B cell (primary cell): ENCODE results near the gene EIPR1. TPM values are rescaled to one million over a fixed set of nuclear protein-coding genes. Genes with fewer than 3 reads are reported as not detected.

Experiments
- ATAC-seq: fragments of 200-7000 bp; cut with Tn5 transposase; one replicate; pipeline ENCODE4 v1.10.0; 2021; ENCODE audit warnings: low read depth, mild to moderate bottlenecking, moderate number of reproducible peaks, moderate library complexity
- CTCF ChIA-PET: fragments of 350-600 bp; sonication (Branson Sonifier 250); formaldehyde crosslinking; loops from one replicate; lab custom pipeline; 2021; ENCODE audit warnings: antibody characterized with exemption, inconsistent platforms; lab: Charles Lee
- POLR2A ChIA-PET: fragments of 350-600 bp; sonication (Branson Sonifier 250); formaldehyde crosslinking; loops from one replicate; lab custom pipeline; 2021; ENCODE audit warnings: antibody characterized with exemption; lab: Charles Lee
- DNase-seq: peaks from one replicate; pipeline ENCODE4 v3.0.0; 2013
- H2AFZ ChIP-seq: 2 replicates; pipeline ENCODE4 v1.6.1; 2012; ENCODE audit warnings: mild to moderate bottlenecking, low read depth, low read length; ENCODE audit not compliant: insufficient read depth, poor library complexity, severe bottlenecking
- H3K27ac ChIP-seq, 2 donors: 1 replicate in 1 of 2; 2 replicates in 1 of 2; pipeline ENCODE4 v1.5.1; 2012 to 2013; ENCODE audit warnings: low read length in 2 of 2, mild to moderate bottlenecking in 2 of 2, moderate library complexity in 1 of 2
- H3K27me3 ChIP-seq, 4 experiments: fragments of 200-600 bp in 1 of 4; sonication (generic) in 1 of 4; replicated peaks in 1 of 4; 1 replicate in 2 of 4; 2 replicates in 2 of 4; pipeline versions ENCODE4 v1.6.1 to v1.7.0; 2013 to 2016; ENCODE audit warnings: low read length in 3 of 4, mild to moderate bottlenecking in 2 of 4, mixed read lengths in 1 of 4, moderate library complexity in 1 of 4; ENCODE audit not compliant: insufficient read depth in 4 of 4, control insufficient read depth in 3 of 4; ENCODE audit errors: control extremely low read depth in 1 of 4
- H3K36me3 ChIP-seq, 2 experiments: replicated peaks in 1 of 2; 1 replicate in 1 of 2; 2 replicates in 1 of 2; pipeline versions ENCODE4 v1.6.1 to v1.7.1; 2013; ENCODE audit warnings: low read length in 1 of 2; ENCODE audit not compliant: insufficient read depth in 2 of 2, control insufficient read depth in 1 of 2; ENCODE audit errors: control extremely low read depth in 1 of 2, extremely low read depth in 1 of 2
- H3K4me1 ChIP-seq, 2 donors: fragments of 200-600 bp in 1 of 2; sonication (generic) in 1 of 2; 1 replicate in 1 of 2; 2 replicates in 1 of 2; pipeline versions ENCODE4 v1.5.1 to v1.6.1; 2013 to 2017; ENCODE audit warnings: low read length in 2 of 2; ENCODE audit not compliant: control insufficient read depth in 2 of 2, insufficient read depth in 2 of 2
- H3K4me2 ChIP-seq: replicated peaks from 2 replicates; pipeline ENCODE3; 2012; ENCODE audit warnings: mild to moderate bottlenecking, low read depth, low read length; ENCODE audit not compliant: poor library complexity, severe bottlenecking
- H3K4me3 ChIP-seq, 5 experiments: fragments of 200-600 bp in 1 of 5; sonication (generic) in 1 of 5; 1 replicate in 3 of 5; 2 replicates in 2 of 5; pipeline versions ENCODE4 v1.5.1 to v1.7.0; 2011 to 2016; ENCODE audit warnings: low read length in 4 of 5, mild to moderate bottlenecking in 4 of 5, low read depth in 2 of 5, control low read depth in 1 of 5, moderate library complexity in 1 of 5; ENCODE audit not compliant: insufficient read depth in 1 of 5; ENCODE audit errors: control extremely low read depth in 1 of 5, extremely low read depth in 1 of 5
- H3K79me2 ChIP-seq: fragments of 200-600 bp; sonication (generic); one replicate; pipeline ENCODE4 v1.6.0; 2016; ENCODE audit warnings: low read length; ENCODE audit not compliant: control insufficient read depth, insufficient read depth
- H3K9ac ChIP-seq: fragments of 200-600 bp; sonication (generic); 2 replicates; pipeline ENCODE4 v1.6.1; 2017; ENCODE audit warnings: mild to moderate bottlenecking, low read length, moderate library complexity
- H3K9me3 ChIP-seq, 3 donors: one replicate each; pipeline versions ENCODE4 v1.6.1 to v1.7.1; 2013; ENCODE audit warnings: low read length in 2 of 3; ENCODE audit not compliant: control insufficient read depth in 2 of 3, insufficient read depth in 1 of 3; ENCODE audit errors: control extremely low read depth in 1 of 3
- H4K20me1 ChIP-seq: 2 replicates; pipeline ENCODE4 v1.6.0; 2012; ENCODE audit warnings: mild to moderate bottlenecking, low read length; ENCODE audit not compliant: insufficient read depth, control insufficient read depth, poor library complexity, severe bottlenecking
- H3K27ac Mint-ChIP-seq: one replicate; pipeline ENCODE4 v1.8.0; 2021; ENCODE audit warnings: mixed read lengths
- H3K27me3 Mint-ChIP-seq: one replicate; pipeline ENCODE4 v1.8.0; 2021; ENCODE audit warnings: mixed read lengths
- H3K4me1 Mint-ChIP-seq: one replicate; pipeline ENCODE4 v1.8.0; 2021; ENCODE audit warnings: mixed read lengths
- H3K4me3 Mint-ChIP-seq: one replicate; pipeline ENCODE4 v1.8.0; 2021; ENCODE audit warnings: mixed read lengths
- H3K9me3 Mint-ChIP-seq: one replicate; pipeline ENCODE4 v1.8.0; 2022; ENCODE audit warnings: mixed read lengths; ENCODE audit not compliant: insufficient read depth
- CTCF ChIP-seq: fragments of 200-600 bp; IDR thresholded peaks from one replicate; pipeline ENCODE4 v1.8.0; 2022; ENCODE audit warnings: antibody characterized with exemption, mild to moderate bottlenecking
- EZH2 ChIP-seq: IDR thresholded peaks from 2 replicates; pipeline ENCODE4 v1.6.1; 2012; ENCODE audit warnings: borderline replicate concordance, low read depth, mild to moderate bottlenecking, moderate library complexity, low read length; ENCODE audit not compliant: insufficient read depth, poor library complexity, severe bottlenecking
- WGBS: methylation state at CpG from one replicate; pipeline ENCODE4 v1.1.5; 2013; ENCODE audit warnings: missing lambda C conversion rate; ENCODE audit not compliant: insufficient coverage; 5-methylcytosine and 5-hydroxymethylcytosine counted together
- intact Hi-C: fragments of 100-400 bp; cut with micrococcal nuclease; formaldehyde crosslinking; loops from one replicate; pipeline ENCODE4 v1.10.0; 2022
- polyA plus RNA-seq: library from polyadenylated mRNA; depleted of rRNA; stranded (reverse); fragments of >200 nt; gene quantifications from 2 replicates; pipeline ENCODE4 v1.2.3, GENCODE V29; 2012
- total RNA-seq, 2 donors: library from RNA; stranded (reverse); fragments of 120-200 nt in 1 of 2; gene quantifications; 1 replicate in 1 of 2; 2 replicates in 1 of 2; pipeline versions ENCODE4 v1.2.3 to v1.2.4, GENCODE V29; 2013 to 2022

Gene EIPR1
- total and polyA plus RNA-seq, 2 donors (not counting 1 experiment from before 2014, with no cell fraction given) = 31.8 to 37.0 TPM

GRCh38 chr2:3266925-3267867 is 110.4 kb downstream of the EIPR1 start:
- Histone ChIP-seq H3K79me2 (peaks cover 8% of the 10 kb centered on the region), H3K4me3 (no peak overlapping the region), H3K9me3 (peaks cover 0 to 4% (median 0%) of the 10 kb centered on the region in 3 donors), H4K20me1 (no peaks in the 10 kb centered on the region), H3K27me3 (no peaks in the 10 kb centered on the region), H3K4me2 (no peak overlapping the region), H3K9ac (no peak overlapping the region), H2AFZ (no peak overlapping the region), H3K27ac (no peak overlapping the region), H3K36me3 (peaks cover 0 to 12% of the 10 kb centered on the region in 2 experiments), H3K4me1 (no peaks in the 10 kb centered on the region)
- Mint-ChIP-seq H3K4me1 (no peaks in the 10 kb centered on the region), H3K27ac (no peak overlapping the region), H3K9me3 (peaks cover 2% of the 10 kb centered on the region), H3K4me3 (no peak overlapping the region), H3K27me3 (no peaks in the 10 kb centered on the region)
- CTCF ChIA-PET = no interaction called here
- intact Hi-C loops = no loop called here
- WGBS = 93% methylated on average over 5 of the region's 15 CpGs
- POLR2A ChIA-PET = no interaction called here
- DNase-seq (no peak), ATAC-seq (no peak)
- TF ChIP-seq EZH2 = no peak
- no peak for TF ChIP-seq CTCF
